T-helper 17 cell (primary cell): ENCODE results near the gene PVALEF. TPM values are rescaled to one million over a fixed set of nuclear protein-coding genes. Genes with fewer than 3 reads are reported as not detected.
A peak's percentile ranks its signal among the peaks of the same experiment; 100 is the strongest.

ENCODE experiments used
- ATAC-seq: fragments of 150-1000 bp; cut with Tn5 transposase; 2 replicates; pipeline ENCODE4 v1.10.0; 2021; ENCODE audit warnings: mild to moderate bottlenecking, moderate library complexity
- DNase-seq, 3 donors: peaks; one replicate each; pipeline versions ENCODE4 v3.0.0 to v3.0.0-alpha.2; 2020 to 2021
- H3K9me3 ChIP-seq: one replicate; pipeline ENCODE4 v1.7.0; 2013; ENCODE audit warnings: low read length, mild to moderate bottlenecking; ENCODE audit not compliant: control insufficient read depth, poor library complexity, severe bottlenecking
- H3K27ac Mint-ChIP-seq: one replicate; pipeline ENCODE4 v1.8.0; 2022; ENCODE audit warnings: mild to moderate bottlenecking, moderate library complexity, mixed read lengths
- H3K27me3 Mint-ChIP-seq: one replicate; pipeline ENCODE4 v1.8.0; 2022; ENCODE audit warnings: mixed read lengths
- H3K36me3 Mint-ChIP-seq: one replicate; pipeline ENCODE4 v1.8.0; 2022; ENCODE audit warnings: low read depth, mixed read lengths
- H3K4me1 Mint-ChIP-seq: one replicate; pipeline ENCODE4 v1.8.0; 2022; ENCODE audit warnings: mild to moderate bottlenecking, mixed read lengths
- H3K4me3 Mint-ChIP-seq: one replicate; pipeline ENCODE4 v1.8.0; 2022; ENCODE audit warnings: mild to moderate bottlenecking, moderate library complexity, mixed read lengths
- total RNA-seq, 4 donors: library from RNA in 2 of 4; stranded (reverse) in 2 of 4; gene quantifications; one replicate each; pipeline ENCODE4 v1.2.3 and lab custom pipeline; 2022 to 2026

The PVALEF gene
- total RNA-seq, 2 donors from 2014 or later: not detected

DNA sequence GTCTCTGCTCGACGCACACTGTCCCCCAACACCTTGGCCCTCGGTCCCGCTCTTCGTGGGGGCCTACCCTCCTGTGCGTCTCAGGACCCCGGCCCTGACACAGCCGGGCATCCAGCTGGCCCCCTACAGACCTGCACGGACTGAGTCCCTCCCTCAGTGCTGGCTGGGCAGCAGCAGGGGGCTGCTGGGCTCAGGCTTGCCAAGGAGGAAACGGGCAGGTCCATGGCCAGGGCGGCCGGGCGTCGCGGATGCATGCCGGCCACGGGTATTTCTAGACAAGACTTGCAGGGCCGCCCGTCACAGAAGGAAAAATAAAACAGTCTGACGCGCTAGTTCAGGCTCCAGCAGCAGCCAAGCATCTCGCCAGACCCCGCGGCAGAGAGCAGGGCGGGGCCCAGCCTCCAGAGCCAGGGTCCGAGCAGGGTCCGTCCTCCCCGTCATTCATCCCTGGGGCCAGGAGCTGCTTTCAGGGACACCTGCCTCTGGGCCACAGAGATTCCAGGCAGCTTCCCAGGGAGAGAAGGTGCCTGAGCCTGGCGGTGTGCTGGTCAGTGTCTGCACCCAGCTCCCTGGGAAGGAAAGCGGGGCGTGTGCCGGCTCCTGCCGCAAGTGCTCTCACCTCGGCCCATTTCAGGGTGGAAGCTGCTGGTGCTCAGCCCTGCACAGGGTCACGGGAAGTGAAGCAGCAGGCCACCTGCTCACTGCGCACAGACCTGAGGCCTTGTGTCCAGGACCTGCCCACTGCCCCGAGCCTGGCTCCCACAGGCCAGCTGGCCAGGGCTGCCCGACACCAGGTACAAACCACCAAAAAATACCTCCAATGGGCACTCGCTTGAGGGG, 7.2 kb upstream of the PVALEF start:
- no peaks in the 10 kb centered on the region for H3K36me3 Mint-ChIP-seq
- ATAC-seq (no peak), DNase-seq (no peak)
- H3K27ac Mint-ChIP-seq: peak overlapping the region; percentile 43
- H3K4me1 Mint-ChIP-seq: peaks cover 9% of the 10 kb centered on the region
- no peak overlapping the region for H3K4me3 Mint-ChIP-seq
- peaks cover 20% of the 10 kb centered on the region for H3K27me3 Mint-ChIP-seq
- H3K9me3 ChIP-seq: no peaks in the 10 kb centered on the region

DNA sequence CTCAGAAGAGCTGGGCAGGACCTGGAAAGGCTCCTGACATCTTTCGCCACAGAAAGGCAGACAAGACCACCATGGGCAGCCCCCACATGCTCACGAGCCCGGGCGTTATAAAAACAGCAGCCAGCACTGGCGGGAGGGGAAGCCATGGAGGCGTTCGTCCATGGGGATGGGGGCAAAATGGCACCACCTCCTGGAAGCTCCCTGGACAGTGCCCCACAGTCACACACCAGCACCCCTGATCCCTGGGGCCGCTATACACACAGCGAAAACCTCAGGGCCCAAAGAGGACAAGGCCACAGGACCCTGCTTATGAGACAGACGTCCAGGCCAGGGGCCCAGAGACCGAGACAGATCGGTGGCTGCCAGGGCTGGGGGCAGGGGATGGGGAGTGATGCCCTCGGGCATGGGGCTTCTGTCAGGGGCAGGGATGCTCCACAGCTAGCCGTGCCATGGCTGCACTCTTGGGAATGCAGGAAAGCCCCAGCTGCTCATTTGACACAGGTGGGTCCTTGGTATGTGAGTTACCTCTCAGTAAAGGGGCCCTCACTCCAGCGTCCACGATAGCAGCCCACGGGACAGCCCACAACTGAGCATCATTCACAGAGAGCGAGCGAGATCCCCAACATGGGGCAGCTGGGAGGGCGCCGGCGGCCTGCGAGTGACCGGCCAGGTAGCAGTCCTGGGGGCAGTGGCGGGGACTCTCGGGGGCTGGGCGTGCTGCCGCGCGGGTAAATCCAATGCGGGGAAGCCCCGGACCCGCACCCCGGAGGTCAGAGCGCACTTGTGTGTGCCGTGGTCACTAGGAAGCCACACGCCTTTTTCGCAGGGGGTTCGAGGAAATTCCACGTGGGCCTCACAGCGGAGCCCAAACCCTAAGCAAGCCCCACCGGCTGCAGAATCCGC, 6.4 kb upstream of the PVALEF start:
- peak overlapping the region; percentile 21 for H3K4me3 Mint-ChIP-seq
- H3K27ac Mint-ChIP-seq: peak overlapping the region; percentile 43
- H3K27me3 Mint-ChIP-seq: peaks cover 22% of the 10 kb centered on the region
- H3K4me1 Mint-ChIP-seq: peaks cover 6% of the 10 kb centered on the region
- no peaks in the 10 kb centered on the region for H3K9me3 ChIP-seq
- no peaks in the 10 kb centered on the region for H3K36me3 Mint-ChIP-seq
- DNase-seq: no peak
- ATAC-seq: no peak

DNA sequence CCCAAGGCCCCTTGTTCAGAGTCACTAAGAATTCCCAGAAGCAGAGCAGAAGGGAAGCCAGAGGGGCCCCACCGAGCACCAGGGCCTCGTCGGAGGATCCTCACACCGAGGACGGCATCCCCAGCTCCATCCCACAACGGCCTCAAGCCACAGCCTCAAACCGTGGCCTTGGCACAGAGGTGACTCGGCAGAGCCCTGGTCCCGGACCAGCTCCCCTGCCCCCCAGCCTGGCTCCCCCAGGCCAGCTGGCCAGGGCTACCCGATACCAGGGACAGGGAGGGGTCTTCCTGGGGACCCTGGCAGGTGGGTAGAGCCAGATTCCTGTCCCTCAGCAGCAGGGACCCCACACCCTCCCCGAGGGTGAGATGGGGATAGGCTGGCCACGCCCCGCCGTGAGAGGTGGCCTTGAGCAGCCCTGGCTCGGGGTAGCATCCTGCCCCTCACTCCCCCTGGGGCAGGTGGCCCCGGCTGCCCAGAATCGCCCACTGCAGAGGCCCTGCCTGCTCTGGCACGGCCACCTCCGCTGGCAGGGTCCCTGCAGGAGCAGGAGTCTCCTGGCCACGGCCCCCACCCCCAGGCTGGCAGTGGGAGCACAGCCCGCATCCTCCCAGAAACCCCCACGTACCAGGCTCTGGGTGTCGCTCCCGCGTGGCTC, 5.6 kb upstream of the PVALEF start:
- ATAC-seq (peak; percentile 25), DNase-seq (no peak)
- no peak overlapping the region for H3K27ac Mint-ChIP-seq

DNA sequence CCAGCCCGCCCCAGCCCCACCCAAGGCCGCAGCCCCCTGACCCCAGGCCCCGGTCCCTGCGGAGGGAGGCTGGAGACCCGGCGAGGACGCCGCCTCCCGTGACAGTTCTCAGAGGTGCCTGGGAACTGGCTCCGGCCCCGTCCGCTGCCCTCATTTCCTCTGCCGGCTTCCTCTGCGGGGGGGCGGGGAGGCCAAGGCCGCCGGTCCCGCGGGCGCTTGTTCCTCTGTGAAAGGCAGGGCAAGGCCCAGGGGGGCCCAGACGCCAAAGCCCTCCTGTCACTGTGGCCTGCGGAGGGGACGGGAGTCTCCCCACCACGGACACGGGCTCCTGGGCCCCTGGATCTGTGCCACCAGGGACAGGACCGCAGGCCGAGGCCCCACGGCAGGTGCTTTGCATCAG, 5.0 kb upstream of the PVALEF start:
- peak overlapping the region; percentile 82 for H3K4me3 Mint-ChIP-seq
- H3K9me3 ChIP-seq: no peaks in the 10 kb centered on the region
- peak; percentile 51 for ATAC-seq
- DNase-seq: no peak
- H3K4me1 Mint-ChIP-seq: peaks cover 6% of the 10 kb centered on the region
- H3K27ac Mint-ChIP-seq: no peak overlapping the region
- H3K36me3 Mint-ChIP-seq: no peaks in the 10 kb centered on the region
- peaks cover 31% of the 10 kb centered on the region for H3K27me3 Mint-ChIP-seq

More for the DNA sequence above, 5.6 kb upstream of the PVALEF start:
- Mint-ChIP-seq H3K27me3 (peaks cover 30% of the 10 kb centered on the region), H3K4me1 (peaks cover 6% of the 10 kb centered on the region), H3K36me3 (no peaks in the 10 kb centered on the region), H3K4me3 (peak overlapping the region; percentile 82)
- H3K9me3 ChIP-seq: no peaks in the 10 kb centered on the region

DNA sequence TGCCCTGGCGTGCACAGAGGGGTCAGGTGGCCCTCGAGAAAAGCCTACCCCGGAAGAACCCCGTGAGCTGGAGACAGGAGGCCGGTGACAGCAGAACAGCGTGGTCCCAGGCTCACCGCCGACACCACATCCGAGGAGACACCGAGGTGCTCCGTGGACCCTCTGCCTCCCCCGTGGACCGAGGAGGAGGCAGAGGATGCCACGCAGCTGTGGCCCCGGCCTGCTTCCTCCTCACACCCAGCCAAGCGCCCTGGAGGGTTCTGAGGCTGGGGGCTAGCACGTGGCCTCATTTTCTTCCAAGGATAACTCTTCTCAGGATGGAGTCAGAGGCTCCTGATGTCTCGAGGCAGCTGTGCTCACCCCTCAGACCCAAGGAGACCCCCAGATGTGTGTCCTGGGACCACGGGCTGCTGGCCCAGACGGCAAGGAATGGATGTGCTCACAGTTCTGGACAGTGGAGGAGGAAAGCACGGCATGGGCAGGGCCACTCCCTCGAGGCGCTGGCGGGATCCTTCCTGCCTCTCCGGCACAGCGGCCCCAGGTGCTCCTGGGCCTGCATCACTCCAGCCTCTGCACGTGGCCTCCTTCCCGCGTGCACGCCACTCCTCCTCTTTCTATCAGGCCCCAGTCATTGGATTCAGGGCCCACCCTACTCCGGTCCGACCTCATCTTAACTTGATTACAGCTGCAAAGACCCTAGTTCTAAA, 4.4 kb upstream of the PVALEF start:
- Mint-ChIP-seq H3K36me3 (no peaks in the 10 kb centered on the region), H3K4me1 (peaks cover 6% of the 10 kb centered on the region), H3K27ac (no peak overlapping the region), H3K27me3 (peaks cover 31% of the 10 kb centered on the region), H3K4me3 (peak overlapping the region; percentile 82)
- ATAC-seq (no peak), DNase-seq (no peak)
- no peaks in the 10 kb centered on the region for H3K9me3 ChIP-seq

DNA sequence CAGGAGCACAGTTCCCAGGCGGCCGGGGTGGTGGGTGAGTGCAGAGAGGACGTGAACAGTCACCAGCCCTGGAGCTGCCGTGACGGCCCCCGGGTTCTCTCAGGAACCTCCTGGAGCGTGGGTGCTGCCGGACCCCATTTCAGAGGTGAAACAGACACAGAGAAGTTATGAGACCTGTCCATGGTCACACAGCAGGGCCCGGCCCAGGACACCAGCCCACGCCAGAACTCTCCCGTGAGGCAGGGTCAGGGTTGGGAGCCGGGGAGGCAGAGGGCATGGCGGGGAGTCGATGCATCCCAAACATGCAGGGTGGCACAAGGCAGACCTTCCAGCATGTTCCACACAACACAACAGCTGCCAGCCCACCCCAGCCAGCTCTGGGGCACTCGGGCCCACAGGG, 3.8 kb upstream of the PVALEF start:
- no peak overlapping the region for H3K27ac Mint-ChIP-seq
- no peaks in the 10 kb centered on the region for H3K36me3 Mint-ChIP-seq
- no peak for DNase-seq
- peaks cover 33% of the 10 kb centered on the region for H3K27me3 Mint-ChIP-seq
- H3K4me1 Mint-ChIP-seq: peaks cover 6% of the 10 kb centered on the region
- ATAC-seq: no peak
- no peaks in the 10 kb centered on the region for H3K9me3 ChIP-seq
- no peak overlapping the region for H3K4me3 Mint-ChIP-seq

DNA sequence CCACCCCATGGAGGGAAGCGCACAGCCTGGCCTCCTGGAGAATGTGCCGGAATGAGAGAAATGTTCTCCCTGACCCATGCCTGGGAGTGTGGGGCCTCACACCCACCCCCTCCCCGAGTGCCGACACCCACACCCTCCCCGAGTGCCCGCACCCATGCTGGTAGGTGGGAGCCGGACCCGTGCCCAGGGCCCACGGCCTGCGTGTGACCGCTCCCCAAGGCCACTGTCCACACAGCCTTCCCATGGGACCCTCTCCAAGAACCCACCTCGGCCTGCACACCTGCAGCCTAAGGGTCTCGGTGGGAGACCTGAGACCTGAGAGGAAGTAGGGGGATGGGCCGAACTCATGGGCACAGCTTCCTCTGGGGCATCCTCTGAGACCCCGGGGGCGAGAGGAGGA, 3.3 kb upstream of the PVALEF start:
- Mint-ChIP-seq H3K4me1 (peaks cover 6% of the 10 kb centered on the region), H3K27ac (no peak overlapping the region), H3K27me3 (peaks cover 37% of the 10 kb centered on the region), H3K36me3 (no peaks in the 10 kb centered on the region), H3K4me3 (no peak overlapping the region)
- ATAC-seq: no peak
- H3K9me3 ChIP-seq: no peaks in the 10 kb centered on the region
- no peak for DNase-seq

DNA sequence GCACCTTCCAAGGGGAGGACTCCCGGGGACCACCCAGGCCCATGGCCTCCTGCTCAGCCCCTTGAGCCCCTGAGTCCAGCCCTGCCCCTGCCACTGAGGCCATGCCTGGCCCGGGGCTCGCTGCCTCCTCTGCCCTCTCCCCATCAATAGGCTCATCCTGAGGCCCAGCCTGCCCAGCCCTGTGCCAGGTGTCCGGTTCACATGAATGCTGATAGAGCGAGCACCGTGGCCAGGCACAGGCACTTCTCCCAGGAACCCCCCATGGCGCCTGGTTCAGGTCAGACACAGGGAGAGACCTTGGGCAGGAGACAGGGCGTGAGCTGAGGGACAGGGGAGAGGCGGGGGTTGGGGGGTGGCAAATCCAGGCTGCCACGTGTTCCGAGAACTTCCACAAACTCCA, 2.8 kb upstream of the PVALEF start:
- ATAC-seq (no peak), DNase-seq (no peak)
- no peaks in the 10 kb centered on the region for H3K36me3 Mint-ChIP-seq
- H3K27ac Mint-ChIP-seq: no peak overlapping the region
- no peaks in the 10 kb centered on the region for H3K9me3 ChIP-seq
- peaks cover 6% of the 10 kb centered on the region for H3K4me1 Mint-ChIP-seq
- H3K27me3 Mint-ChIP-seq: peaks cover 42% of the 10 kb centered on the region
- H3K4me3 Mint-ChIP-seq: no peak overlapping the region

DNA sequence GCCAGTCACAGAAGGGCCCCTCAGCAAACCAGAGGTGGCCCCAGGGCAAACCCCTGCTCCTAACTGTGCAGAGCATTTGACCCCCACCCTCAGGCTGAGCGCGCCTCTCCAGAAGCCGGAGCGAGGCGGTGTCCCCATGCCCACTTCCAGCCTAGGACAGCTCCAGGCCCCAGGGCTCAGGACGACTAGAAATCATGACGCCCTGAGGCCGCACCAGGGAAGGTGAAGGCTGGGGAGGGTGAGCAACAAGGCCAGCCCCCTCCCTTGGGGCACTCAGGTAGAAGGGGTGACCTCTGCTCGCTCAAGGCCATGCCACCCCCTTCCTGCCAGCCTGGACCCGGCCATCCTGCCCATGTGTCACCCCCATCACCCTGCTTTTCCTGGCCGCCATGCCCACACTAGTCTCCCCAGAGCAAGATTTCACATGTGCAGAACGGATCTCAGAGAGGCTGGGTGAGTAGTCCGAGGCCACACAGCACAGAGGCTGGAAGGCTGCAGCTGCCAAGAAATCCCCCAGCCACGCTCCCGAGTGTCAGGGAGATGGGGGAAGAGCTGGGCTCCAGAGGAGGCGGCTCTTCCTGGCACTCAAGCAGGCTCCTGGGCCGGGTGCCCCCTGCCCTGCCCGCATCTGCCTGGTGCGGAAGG, 2.1 kb upstream of the PVALEF start:
- H3K4me1 Mint-ChIP-seq: peaks cover 6% of the 10 kb centered on the region
- no peaks in the 10 kb centered on the region for H3K9me3 ChIP-seq
- peaks cover 43% of the 10 kb centered on the region for H3K27me3 Mint-ChIP-seq
- no peak for DNase-seq
- no peak overlapping the region for H3K4me3 Mint-ChIP-seq
- H3K36me3 Mint-ChIP-seq: no peaks in the 10 kb centered on the region
- no peak for ATAC-seq
- H3K27ac Mint-ChIP-seq: no peak overlapping the region

DNA sequence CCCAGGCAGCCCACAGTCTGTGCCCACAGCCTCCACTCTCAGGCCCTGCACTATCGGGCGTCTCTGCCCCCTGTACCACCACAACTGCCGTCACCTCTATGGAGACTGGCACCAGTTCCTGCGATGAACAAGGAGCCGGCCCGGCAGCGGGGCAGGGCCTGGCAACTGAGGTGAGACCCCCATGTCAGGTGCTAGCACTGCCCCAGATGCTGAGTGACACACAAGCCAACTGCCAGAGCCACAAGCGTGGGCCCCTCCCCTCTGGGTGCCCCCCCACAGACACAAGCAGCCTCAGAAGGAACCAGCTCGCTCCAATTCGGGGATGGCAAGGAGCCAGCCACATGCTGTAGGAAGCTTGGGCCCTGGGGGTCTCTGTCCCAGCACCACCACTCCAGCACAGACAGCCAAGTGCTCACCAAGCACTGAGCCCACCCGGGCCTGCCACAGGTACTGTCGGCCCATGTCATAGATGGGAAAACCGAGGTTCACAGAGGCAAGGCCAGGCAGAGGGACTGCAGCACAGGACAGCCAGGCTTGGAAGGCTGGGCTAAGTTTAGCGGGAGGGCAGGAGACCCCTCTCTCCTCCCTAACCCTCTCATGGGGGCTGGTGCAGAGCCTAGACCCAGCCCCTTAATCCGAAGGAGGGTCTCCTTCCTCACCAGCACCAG, 1.5 kb upstream of the PVALEF start:
- H3K9me3 ChIP-seq: no peaks in the 10 kb centered on the region
- H3K36me3 Mint-ChIP-seq: no peaks in the 10 kb centered on the region
- no peak overlapping the region for H3K27ac Mint-ChIP-seq
- DNase-seq (no peak), ATAC-seq (no peak)
- H3K27me3 Mint-ChIP-seq: peaks cover 43% of the 10 kb centered on the region
- peaks cover 6% of the 10 kb centered on the region for H3K4me1 Mint-ChIP-seq
- no peak overlapping the region for H3K4me3 Mint-ChIP-seq

DNA sequence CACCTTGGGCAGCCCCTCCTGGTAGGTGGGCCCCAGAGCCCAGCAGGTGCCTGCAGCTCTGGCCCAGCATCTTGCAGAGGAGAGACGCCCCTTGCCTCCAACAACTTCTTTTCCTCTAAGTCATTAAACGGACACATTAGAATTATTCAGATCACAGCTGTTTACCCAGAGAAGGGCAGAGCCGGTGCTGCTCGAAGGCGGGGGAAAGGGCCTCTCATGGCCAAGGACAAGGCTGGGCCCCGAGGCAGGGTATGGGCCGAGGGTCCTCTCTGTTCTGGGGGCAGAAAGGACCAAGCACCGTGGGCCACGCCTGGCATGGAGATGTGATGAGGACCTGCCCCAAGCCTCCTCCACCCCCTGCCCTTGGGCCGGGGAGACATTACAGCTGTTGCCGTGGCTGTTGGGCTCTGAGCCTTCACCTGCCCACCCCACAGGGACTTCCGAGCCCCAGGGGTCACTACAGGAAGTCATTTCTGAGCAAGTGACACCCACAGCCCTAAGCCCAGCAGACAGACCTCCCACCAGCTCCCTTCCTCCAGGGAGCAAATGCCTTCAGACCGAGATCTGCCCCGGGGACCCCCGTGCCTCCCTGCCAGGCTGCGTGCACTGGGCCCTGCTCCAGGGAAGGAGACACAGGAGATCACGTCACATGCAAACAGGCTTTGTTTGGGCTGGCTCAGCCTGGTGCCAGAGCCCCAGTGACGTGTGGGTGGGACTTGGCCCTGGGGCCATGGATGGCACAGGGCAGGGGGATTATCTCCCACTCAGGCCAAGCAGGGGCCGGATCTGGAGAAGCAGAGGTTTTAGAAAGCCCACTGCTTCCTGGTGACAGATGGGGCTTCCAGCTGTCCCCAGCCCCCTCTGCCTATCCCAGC, 699 bp upstream of the PVALEF start:
- H3K27me3 Mint-ChIP-seq: peaks cover 43% of the 10 kb centered on the region
- no peaks in the 10 kb centered on the region for H3K9me3 ChIP-seq
- peaks cover 6% of the 10 kb centered on the region for H3K4me1 Mint-ChIP-seq
- peak overlapping the region; percentile 65 for H3K4me3 Mint-ChIP-seq
- H3K27ac Mint-ChIP-seq: no peak overlapping the region
- ATAC-seq (no peak), DNase-seq (no peak)
- H3K36me3 Mint-ChIP-seq: no peaks in the 10 kb centered on the region
